HG03025 (cell line): Measurements from ENCODE around the gene ATCAY.
A peak's percentile ranks its signal among the peaks of the same experiment; 100 is the strongest.
"Not testable (repeated sequence)": the region's sequence is repeated elsewhere in the genome, so short reads cannot be mapped to it uniquely, and the experiment has no call there.

Experiments used
- ATAC-seq: cut with Tn5 transposase; IDR thresholded peaks from one replicate; pipeline ENCODE4 v1.9.1; 2021; ENCODE audit warnings: mild to moderate bottlenecking, moderate library complexity; ENCODE audit not compliant: unreplicated experiment, low FRiP score

Gene ATCAY

GRCh38 chr19:3967983-3968382, 87.5 kb downstream of the ATCAY start:
- ATAC-seq = not testable (repeated sequence)

DNA sequence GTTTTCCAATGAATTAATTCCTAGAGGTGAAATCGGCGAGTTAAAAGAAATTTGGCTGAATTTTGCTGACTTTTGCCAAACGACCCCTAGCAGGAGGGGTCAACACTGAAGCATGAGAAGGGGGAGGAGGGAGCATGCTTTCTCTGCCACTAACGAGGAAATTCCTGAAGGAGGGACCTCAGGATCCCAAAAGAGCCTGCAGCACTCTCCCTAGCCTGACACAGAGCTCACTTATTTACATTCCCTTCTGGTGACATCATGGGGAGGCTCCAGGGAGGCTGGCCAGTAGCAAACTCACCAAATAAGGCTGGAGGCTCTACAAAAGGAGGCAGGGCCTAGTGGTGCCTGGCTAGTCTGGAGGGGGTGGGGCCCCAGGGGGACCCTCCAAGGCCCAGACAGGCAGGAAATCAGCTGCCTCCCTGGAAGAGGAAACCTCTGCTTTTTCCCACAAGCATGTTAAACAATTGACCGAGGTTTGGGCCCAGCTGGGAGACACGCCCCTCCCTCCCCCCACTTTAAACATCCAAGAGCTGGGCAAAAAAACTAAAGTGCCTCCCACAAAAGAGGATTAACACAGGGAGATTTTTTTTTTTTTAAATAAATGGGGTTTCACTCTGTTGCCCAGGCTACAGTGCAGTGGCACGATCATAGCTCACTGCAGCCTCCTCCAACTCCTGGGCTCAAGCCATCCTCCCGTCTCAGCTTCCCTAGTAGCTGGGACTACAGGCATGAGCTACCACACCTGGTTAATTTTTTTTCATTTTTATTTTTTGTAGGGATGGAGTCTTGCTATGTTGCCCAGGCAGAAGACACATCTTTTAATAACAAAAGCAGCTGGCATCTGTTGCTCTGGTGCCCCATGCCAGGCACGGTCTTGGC, 88.3 kb downstream of the ATCAY start:
- no peak for ATAC-seq

- ATAC-seq = no peak
Measured at GRCh38 chr19:3969435-3970312, 89.2 kb downstream of the ATCAY start.

DNA sequence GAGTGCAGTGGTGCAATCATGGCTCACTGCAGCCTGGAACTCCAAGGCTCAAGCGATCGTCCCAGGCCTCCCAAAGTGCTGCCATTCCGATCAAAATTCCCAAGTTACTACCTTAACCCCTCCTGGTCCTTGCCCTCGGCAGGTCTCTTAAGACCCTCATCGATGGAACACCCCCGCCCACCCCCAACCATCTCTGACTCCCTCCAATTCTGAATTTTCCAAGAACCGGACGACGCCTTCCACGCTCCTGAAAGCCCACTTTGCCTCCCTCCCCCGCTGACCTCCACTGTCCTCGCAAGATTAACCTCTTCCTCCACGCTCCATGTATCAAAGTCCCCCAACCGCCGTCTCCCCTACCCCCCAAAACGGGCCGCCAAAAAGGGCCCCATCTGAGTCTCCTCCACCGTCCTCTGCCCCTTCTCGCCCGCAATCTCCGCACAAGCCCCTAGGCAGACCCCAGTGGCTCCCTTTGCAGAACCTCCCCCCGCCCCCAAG, 89.9 kb downstream of the ATCAY start:
- ATAC-seq = no peak

DNA sequence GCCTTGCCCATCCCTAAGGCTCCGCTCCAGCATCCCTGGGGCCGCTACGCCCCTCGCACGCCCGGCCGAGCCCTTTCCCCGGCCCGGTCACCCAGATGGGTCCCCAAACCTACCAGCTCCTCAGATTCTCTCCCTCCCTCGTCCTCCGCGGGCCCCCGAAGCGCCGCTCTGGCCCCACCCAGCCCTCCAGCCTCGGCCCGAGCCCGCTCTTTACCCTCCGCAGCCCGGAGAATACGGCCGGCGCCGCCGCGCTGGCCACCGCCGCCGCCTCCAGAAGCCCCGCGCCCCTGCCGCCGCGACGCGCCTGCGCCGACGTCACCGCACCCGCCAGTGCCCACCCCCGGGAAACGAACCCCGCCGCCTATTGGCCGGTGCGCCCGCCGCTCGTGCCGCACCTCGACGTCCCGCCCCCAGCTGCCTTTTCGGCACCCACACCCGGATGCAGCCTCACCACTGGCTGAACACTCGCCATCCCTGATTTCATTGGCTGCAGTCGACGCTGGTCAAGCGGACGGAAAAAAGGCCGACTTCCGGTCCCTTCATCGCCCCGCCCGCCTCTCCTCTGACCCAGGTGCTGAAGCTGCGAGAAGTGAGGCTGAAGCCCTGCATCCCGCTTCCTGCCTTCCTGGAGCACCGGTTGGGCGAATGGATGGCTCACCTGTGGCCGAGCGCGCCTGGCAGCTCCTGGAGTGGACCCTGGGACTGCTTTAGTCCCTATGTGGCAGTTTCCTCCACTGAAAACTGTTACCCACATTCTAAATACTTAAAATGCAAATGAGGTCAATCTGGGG, 90.5 kb downstream of the ATCAY start, which contains the start of gene DAPK3:
DAPK3 (minus strand) TSS at position 292 of the 791 bp plus-strand sequence. CDS start 1,364 bp downstream, outside the sequence.
- ATAC-seq = peak; percentile 89

GRCh38 chr19:3975144-3975543, 94.7 kb downstream of the ATCAY start:
- ATAC-seq = no peak

DNA sequence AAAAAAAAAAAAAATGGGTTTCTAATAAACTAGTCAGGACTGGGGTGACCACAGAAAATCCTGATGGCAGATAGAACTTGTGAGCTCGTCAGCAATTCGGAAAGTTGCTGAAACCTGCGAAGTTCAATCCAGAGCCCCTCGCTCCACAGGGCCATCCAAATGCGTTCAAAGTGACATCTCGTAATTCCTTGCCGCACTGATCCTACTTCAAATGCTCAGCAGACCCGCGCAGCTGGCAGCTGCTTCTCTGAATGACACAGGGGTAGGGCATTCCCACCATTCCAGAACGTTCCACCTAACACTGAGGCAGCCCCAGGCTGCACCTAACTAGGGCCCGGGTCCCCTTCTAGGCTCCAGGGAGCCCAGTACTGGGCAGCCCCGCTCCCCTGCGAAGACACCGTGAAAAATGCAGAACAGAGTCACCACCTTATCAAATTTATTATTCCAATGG, 95.2 kb downstream of the ATCAY start:
- ATAC-seq = no peak

DNA sequence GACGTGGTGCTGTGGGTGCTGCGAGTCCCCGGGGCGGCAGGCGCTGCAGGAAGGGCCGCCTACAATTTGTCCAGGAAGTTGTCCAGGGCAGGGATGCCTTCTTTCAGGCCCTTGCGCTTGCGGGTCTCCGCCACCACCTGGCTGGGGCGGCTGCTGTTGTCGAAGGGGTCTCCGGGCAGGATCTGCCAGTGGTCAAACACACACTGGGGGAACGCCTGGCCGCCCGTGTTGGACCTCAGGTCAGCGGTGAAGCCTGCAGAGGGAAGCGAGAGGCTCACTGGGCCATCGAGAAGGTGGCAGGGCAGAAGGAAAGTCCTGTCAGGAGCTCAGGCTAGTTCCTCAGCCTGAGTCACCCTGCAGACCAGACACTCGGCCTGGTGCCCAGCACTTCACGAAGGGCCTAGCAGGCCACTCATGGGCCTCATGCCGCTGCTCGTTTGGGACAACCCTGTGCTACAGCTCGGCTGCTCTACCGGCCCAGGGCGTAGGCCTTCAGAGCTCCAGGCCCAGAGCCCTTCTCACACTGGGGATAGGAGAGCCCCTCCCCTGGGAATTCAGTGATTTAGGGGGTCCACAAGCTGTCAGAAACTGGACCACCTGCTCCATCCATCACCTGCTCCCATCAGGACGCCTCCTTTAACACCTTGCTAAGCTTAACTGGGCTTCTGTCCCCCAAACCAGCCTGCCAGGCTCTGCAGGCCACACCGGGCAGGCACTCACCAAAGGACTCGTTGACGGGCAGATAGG, 96.2 kb downstream of the ATCAY start:
- ATAC-seq = no peak
